Esophagus (tissue), 2 donors: ENCODE data around the gene NFATC3. TPM values are rescaled to one million over a fixed set of nuclear protein-coding genes. Genes with fewer than 3 reads are reported as not detected.
"Not testable (repeated sequence)": the region's sequence is repeated elsewhere in the genome, so short reads cannot be mapped to it uniquely, and the experiment has no call there.

Experiments
- H3K27ac ChIP-seq, 2 donors: one replicate each; pipeline ENCODE4 v1.5.1; 2013; ENCODE audit warnings: low read depth in 2 of 2, mild to moderate bottlenecking in 2 of 2, inconsistent platforms in 1 of 2, low read length in 1 of 2, moderate library complexity in 1 of 2
- H3K27me3 ChIP-seq, 2 donors: one replicate each; pipeline ENCODE4 v1.6.1; 2013; ENCODE audit warnings: low read length in 2 of 2, control low read depth in 1 of 2, mild to moderate bottlenecking in 1 of 2; ENCODE audit not compliant: insufficient read depth in 2 of 2, control insufficient read depth in 1 of 2
- H3K36me3 ChIP-seq, 2 donors: one replicate each; pipeline ENCODE4 v1.6.1; 2013; ENCODE audit warnings: low read length in 1 of 2; ENCODE audit not compliant: control insufficient read depth in 2 of 2, insufficient read depth in 2 of 2
- H3K4me1 ChIP-seq, 2 donors: one replicate each; pipeline ENCODE4 v1.6.1; 2013; ENCODE audit warnings: low read length in 1 of 2; ENCODE audit not compliant: control insufficient read depth in 2 of 2, insufficient read depth in 2 of 2
- H3K4me3 ChIP-seq, 2 donors: one replicate each; pipeline ENCODE4 v1.5.1; 2013; ENCODE audit warnings: low read length in 2 of 2, mild to moderate bottlenecking in 2 of 2, low read depth in 1 of 2, moderate library complexity in 1 of 2
- H3K9me3 ChIP-seq, 2 donors: one replicate each; pipeline ENCODE4 v1.6.1; 2013; ENCODE audit warnings: mild to moderate bottlenecking in 2 of 2, low read depth in 1 of 2, low read length in 1 of 2, moderate library complexity in 1 of 2; ENCODE audit not compliant: control insufficient read depth in 2 of 2, insufficient read depth in 1 of 2
- WGBS, 2 donors: extraction: QIAGEN DNeasy Blood & Tissue Kit; methylation state at CpG; one replicate each; pipeline ENCODE4 v1.1.7; 2013; 5-methylcytosine and 5-hydroxymethylcytosine counted together
- polyA plus RNA-seq, 2 donors: library from polyadenylated mRNA; stranded (reverse); fragments of 200-250 nt; gene quantifications; one replicate each; pipeline ENCODE4 v1.2.3, GENCODE V29; 2013
- donor health status: healthy with polysubstance abuse.
- donor health status: Bipolar disorder and iron deficiency.

NFATC3 gene
- polyA plus RNA-seq, 2 donors = 4.0 to 5.5 TPM

DNA sequence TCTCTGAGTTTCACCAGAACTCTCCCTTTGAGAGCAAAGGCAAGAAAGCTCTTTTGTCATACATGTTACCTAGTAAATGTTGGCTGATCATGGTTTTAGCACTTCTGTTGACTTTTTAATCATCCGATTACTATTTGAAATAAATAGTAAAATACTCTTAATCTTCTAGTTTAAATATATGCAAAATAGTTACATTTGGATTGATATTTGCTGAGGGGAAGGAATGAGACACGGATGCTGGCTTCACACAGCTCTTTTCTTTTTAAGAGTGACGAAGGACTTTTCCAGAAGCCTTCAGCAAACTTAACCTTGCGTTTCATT lies 9.4 kb downstream of the NFATC3 start:
- no peak overlapping the region for H3K4me3 ChIP-seq

GRCh38 chr16:68096491-68096890 lies 11.3 kb downstream of the NFATC3 start:
- WGBS, 2 donors = 95 to 97% methylated on average over 2 of the region's 2 CpGs
- Histone ChIP-seq H3K27me3 (no peaks in the 10 kb centered on the region), H3K9me3 (no peaks in the 10 kb centered on the region), H3K4me1 (no peaks in the 10 kb centered on the region), H3K4me3 (no peak overlapping the region), H3K36me3 (no peaks in the 10 kb centered on the region), H3K27ac (no peak overlapping the region)

More for the DNA sequence above, 9.4 kb downstream of the NFATC3 start:
- H3K4me1 ChIP-seq = no peaks in the 10 kb centered on the region
- no peaks in the 10 kb centered on the region for H3K36me3 ChIP-seq
- no peak overlapping the region for H3K27ac ChIP-seq
- H3K27me3 ChIP-seq = no peaks in the 10 kb centered on the region
- WGBS, 2 donors = 86 to 95% methylated on average over 4 of the region's 4 CpGs
- no peaks in the 10 kb centered on the region for H3K9me3 ChIP-seq

- Histone ChIP-seq H3K4me1 (no peaks in the 10 kb centered on the region), H3K27ac (no peak overlapping the region), H3K9me3 (no peaks in the 10 kb centered on the region), H3K36me3 (no peaks in the 10 kb centered on the region), H3K27me3 (no peaks in the 10 kb centered on the region), H3K4me3 (no peak overlapping the region)
These were observed 11.9 kb downstream of the NFATC3 start for GRCh38 chr16:68097088-68097487.

DNA sequence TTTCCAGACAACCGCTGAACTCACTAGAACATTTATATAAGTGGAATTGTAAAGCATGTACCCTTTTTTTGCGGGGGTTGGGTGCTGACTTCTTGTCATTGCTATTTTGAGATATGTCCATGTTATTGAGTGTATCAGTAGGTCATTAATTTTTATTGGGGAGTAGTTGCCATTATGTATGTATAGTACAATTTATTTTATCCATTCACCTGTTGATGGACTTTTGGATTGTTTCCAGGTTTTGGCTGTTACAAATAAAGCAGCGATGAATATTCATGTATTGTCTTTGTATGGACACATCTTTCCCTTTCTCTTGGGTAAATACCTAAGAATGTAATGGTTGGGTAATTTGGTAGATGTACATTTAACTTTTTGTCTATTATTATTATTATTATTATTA lies 12.7 kb downstream of the NFATC3 start:
- Histone ChIP-seq H3K27ac (no peak overlapping the region), H3K4me1 (no peaks in the 10 kb centered on the region), H3K36me3 (no peaks in the 10 kb centered on the region), H3K27me3 (no peaks in the 10 kb centered on the region), H3K9me3 (no peaks in the 10 kb centered on the region), H3K4me3 (no peak overlapping the region)
- 96 to 97% methylated on average over 3 of the region's 3 CpGs for WGBS, 2 donors

- Histone ChIP-seq H3K27me3 (no peaks in the 10 kb centered on the region), H3K27ac (no peak overlapping the region), H3K9me3 (no peaks in the 10 kb centered on the region), H3K36me3 (no peaks in the 10 kb centered on the region), H3K4me3 (no peak overlapping the region), H3K4me1 (no peaks in the 10 kb centered on the region)
- 70 to 77% methylated on average over 4 of the region's 4 CpGs for WGBS, 2 donors
These were observed 15.3 kb downstream of the NFATC3 start for GRCh38 chr16:68100488-68100887.

DNA sequence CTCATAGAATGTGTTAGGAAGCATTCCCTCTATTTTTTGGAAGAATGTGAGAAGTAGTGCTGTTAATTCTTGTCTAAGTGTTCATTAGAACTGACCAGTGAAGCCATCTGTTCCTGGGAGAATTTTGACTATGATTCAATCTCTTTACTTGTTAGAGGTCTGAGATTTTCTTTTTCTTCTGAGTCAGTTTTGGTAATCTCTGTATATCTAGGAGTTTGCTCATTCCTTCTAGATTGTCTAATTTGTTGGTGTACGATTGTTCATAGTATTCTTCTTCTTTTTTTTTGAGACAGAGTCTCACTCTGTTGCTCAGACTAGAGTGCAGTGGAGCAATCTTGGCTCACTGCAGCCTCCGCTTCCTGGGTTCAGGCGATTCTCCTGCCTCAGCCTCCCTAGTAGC lies 20.4 kb downstream of the NFATC3 start:
- WGBS, 2 donors = 97 to 99% methylated on average over 3 of the region's 3 CpGs
- H3K4me3 ChIP-seq = no peak overlapping the region

DNA sequence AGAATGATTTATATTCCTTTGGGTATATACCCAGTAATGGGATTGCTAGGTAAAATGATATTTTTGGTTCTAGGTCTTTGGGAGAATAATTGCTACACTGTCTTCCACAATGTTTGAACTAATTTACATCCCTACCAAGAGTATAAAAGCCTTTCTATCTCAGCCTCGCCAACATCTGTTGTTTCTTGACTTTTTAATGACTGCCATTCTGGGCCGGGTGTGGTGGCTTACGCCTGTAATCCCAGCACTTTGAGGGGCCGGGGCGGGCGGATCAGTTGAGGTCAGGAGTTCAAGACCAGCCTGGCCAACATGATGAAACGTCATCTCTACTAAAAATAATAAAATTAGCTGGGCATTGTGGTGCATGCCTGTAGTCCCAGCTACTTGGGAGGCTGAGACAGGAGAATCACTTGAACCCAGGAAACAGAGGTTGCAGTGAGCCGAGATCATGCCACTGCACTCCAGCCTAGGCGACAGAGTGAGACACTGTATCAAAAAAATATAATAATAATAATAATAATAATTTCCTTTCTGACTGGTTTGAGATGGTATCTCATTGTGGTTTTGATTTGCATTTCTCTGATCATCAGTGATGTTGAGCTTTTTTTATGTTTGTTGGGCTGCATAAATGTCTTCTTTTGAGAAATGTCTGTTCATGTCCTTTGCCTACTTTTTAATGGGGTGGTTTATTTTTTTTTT lies 22.2 kb downstream of the NFATC3 start:
- not testable (repeated sequence) for H3K27ac ChIP-seq, H3K4me3 ChIP-seq, H3K4me1 ChIP-seq, H3K36me3 ChIP-seq, H3K9me3 ChIP-seq, H3K27me3 ChIP-seq
- WGBS, 2 donors = 82 to 86% methylated on average over 9 of the region's 9 CpGs

More for the DNA sequence above, 20.4 kb downstream of the NFATC3 start:
- H3K27me3 ChIP-seq = no peaks in the 10 kb centered on the region
- H3K4me1 ChIP-seq = no peaks in the 10 kb centered on the region
- no peaks in the 10 kb centered on the region for H3K36me3 ChIP-seq
- no peak overlapping the region for H3K27ac ChIP-seq
- H3K9me3 ChIP-seq = no peaks in the 10 kb centered on the region

DNA sequence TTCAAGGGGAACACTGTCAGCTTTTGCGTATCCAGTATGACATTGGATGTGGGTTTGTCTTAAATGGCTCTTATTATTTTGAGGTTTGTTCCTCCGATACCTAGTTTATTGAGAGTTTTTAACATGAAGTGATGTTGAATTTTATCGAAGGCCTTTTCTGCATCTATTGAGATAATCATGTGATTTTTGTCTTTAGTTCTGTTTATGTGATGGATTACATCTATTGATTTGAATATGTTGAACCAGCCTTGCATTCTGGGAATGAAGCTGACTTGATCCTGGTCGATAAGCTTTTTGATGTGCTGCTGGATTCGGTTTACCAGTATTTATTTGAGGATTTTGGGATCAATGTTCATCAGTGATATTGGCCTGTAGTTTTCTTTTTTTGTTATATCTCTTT lies 24.0 kb downstream of the NFATC3 start:
- not testable (repeated sequence) for H3K36me3 ChIP-seq, H3K27me3 ChIP-seq, H3K9me3 ChIP-seq, H3K4me3 ChIP-seq, H3K27ac ChIP-seq, H3K4me1 ChIP-seq
- WGBS, 2 donors = 99 to 100% methylated on average over 5 of the region's 5 CpGs

GRCh38 chr16:68110611-68111010 lies 25.4 kb downstream of the NFATC3 start:
- H3K9me3 ChIP-seq, H3K27me3 ChIP-seq, H3K4me1 ChIP-seq, H3K27ac ChIP-seq, H3K36me3 ChIP-seq, H3K4me3 ChIP-seq: not testable (repeated sequence)
- 96% methylated on average over 2 of the region's 2 CpGs for WGBS, 2 donors

DNA sequence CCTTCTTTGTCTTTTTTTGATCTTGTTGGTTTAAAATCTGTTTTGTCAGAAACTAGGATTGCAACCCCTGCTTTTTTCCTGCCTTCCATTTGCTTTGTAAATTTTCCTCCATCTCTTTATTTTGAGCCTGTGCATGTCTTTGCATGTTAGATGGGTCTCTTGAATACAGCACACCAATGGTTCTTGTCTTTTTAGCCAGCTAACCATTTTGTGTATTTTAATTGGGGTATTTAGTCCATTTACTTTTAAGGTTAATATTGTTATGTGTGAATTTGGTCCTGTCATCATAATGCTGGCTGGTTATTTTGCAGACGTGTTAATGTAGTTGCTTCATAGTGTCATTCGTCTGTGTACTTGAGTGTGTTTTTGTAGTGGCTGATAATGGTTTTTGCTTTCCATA lies 26.2 kb downstream of the NFATC3 start:
- no peaks in the 10 kb centered on the region for H3K9me3 ChIP-seq
- 85 to 87% methylated on average over 2 of the region's 2 CpGs for WGBS, 2 donors
- no peak overlapping the region for H3K4me3 ChIP-seq
- H3K27ac ChIP-seq = no peak overlapping the region
- H3K27me3 ChIP-seq = no peaks in the 10 kb centered on the region
- peaks cover 3 to 8% of the 10 kb centered on the region in 2 donors for H3K4me1 ChIP-seq
- H3K36me3 ChIP-seq = no peaks in the 10 kb centered on the region
